Panc1 (cell line): ENCODE measurements around the gene HNRNPC. TPM values are rescaled to one million over a fixed set of nuclear protein-coding genes. Genes with fewer than 3 reads are reported as not detected.

Experiments
- ATAC-seq: fragments of 200-7000 bp; cut with Tn5 transposase; 2 replicates; pipeline ENCODE4 v1.9.1; 2020; ENCODE audit warnings: mild to moderate bottlenecking, moderate library complexity
- BruUV-seq: library from RNA; stranded (reverse); fragments of 400-500 nt; replicated peaks from 2 replicates; lab custom pipeline; 2021; lab: Mats Ljungman, UMichigan
- CTCF ChIA-PET: fragments of 300-600 bp; sonication (Branson Sonifier 250); formaldehyde crosslinking; loops from one replicate; lab custom pipeline; 2022; ENCODE audit warnings: antibody characterized with exemption; lab: Charles Lee
- POLR2A ChIA-PET: fragments of 300-600 bp; sonication (Branson Sonifier 250); formaldehyde crosslinking; loops from one replicate; lab custom pipeline; 2022; ENCODE audit warnings: antibody characterized with exemption; lab: Charles Lee
- DNase-seq: peaks from one replicate; pipeline ENCODE4 v3.0.0-alpha.2; 2010; ENCODE audit warnings: low read depth, low spot score
- H3K27ac ChIP-seq: 2 replicates; pipeline ENCODE4 v1.5.1; 2011; ENCODE audit warnings: mild to moderate bottlenecking, low read length, inconsistent platforms
- H3K27me3 ChIP-seq: fragments of 200-500 bp; sonication (Bioruptor generic); 2 replicates; pipeline ENCODE4 v1.6.0; 2014; ENCODE audit warnings: low read length, inconsistent platforms; ENCODE audit not compliant: control insufficient read depth, insufficient read depth
- H3K36me3 ChIP-seq: fragments of 200-500 bp; sonication (Bioruptor generic); 2 replicates; pipeline ENCODE4 v1.5.1; 2014; ENCODE audit warnings: inconsistent platforms, mild to moderate bottlenecking, low read length, moderate library complexity; ENCODE audit not compliant: control insufficient read depth, insufficient read depth
- H3K4me1 ChIP-seq: 2 replicates; pipeline ENCODE4 v1.5.1; 2011; ENCODE audit warnings: inconsistent platforms, mild to moderate bottlenecking, low read length, moderate library complexity; ENCODE audit not compliant: control insufficient read depth, insufficient read depth
- H3K4me3 ChIP-seq, 2 experiments: 2 replicates each; pipeline ENCODE4 v1.5.1; 2011 to 2012; ENCODE audit warnings: low read depth in 2 of 2, low read length in 2 of 2, mild to moderate bottlenecking in 2 of 2, inconsistent platforms in 1 of 2, moderate library complexity in 1 of 2
- H3K9me3 ChIP-seq: fragments of 200-500 bp; sonication (Bioruptor generic); 2 replicates; pipeline ENCODE4 v1.5.1; 2014; ENCODE audit warnings: low read depth, mild to moderate bottlenecking, inconsistent platforms, low read length, moderate library complexity; ENCODE audit not compliant: control insufficient read depth, insufficient read depth
- POLR2AphosphoS5 ChIP-seq: IDR thresholded peaks from 2 replicates; pipeline ENCODE4 v1.6.1; 2012; ENCODE audit warnings: mild to moderate bottlenecking, low read depth, low read length, moderate library complexity
- REST ChIP-seq, 2 experiments: IDR thresholded peaks; 2 replicates each; pipeline ENCODE4 v1.6.1; 2011 to 2012; ENCODE audit warnings: low read depth in 2 of 2, control low read depth in 1 of 2, low read length in 1 of 2, mild to moderate bottlenecking in 1 of 2, moderate library complexity in 1 of 2; ENCODE audit not compliant: insufficient read depth in 1 of 2
- SIN3A ChIP-seq: IDR thresholded peaks from 2 replicates; pipeline ENCODE4 v1.6.1; 2012; ENCODE audit warnings: low read depth, mild to moderate bottlenecking, low read length, moderate library complexity, borderline replicate concordance; ENCODE audit not compliant: insufficient read depth
- TCF7L2 ChIP-seq: IDR thresholded peaks from 2 replicates; pipeline ENCODE4 v1.6.1; 2011; ENCODE audit warnings: mild to moderate bottlenecking, low read depth, low read length, inconsistent platforms
- in situ Hi-C: cut with HindIII; loops from 2 replicates; pipeline ENCODE4 v1.10.0; 2016; ENCODE audit warnings: low sequenced_read_pairs, low pct_unique_long_range_greater_than_20kb
- intact Hi-C: fragments of 100-400 bp; cut with micrococcal nuclease; formaldehyde crosslinking; loops from one replicate; pipeline ENCODE4 v1.10.0; 2022; ENCODE audit not compliant: unreplicated experiment
- total RNA-seq: library from RNA; stranded (reverse); gene quantifications from one replicate; pipeline ENCODE4 v1.2.1, GENCODE V29; 2021; ENCODE audit not compliant: unreplicated experiment
- TF ChIP-seq, protein P1 (sequence below): fragments of 450-650 bp; IDR thresholded peaks from 2 replicates; pipeline ENCODE4 v1.5.1; 2017; ENCODE audit warnings: mild to moderate bottlenecking

Gene HNRNPC
- total RNA-seq, 1 experiment from 2014 or later: 537 TPM

GRCh38 chr14:21219120-21219519, 50.1 kb downstream of the HNRNPC start:
- ATAC-seq: no peak
- no peaks in the 10 kb centered on the region for H3K27me3 ChIP-seq
- no peak overlapping the region for H3K4me3 ChIP-seq
- H3K27ac ChIP-seq: no peak overlapping the region
- TF ChIP-seq, protein P1, sequence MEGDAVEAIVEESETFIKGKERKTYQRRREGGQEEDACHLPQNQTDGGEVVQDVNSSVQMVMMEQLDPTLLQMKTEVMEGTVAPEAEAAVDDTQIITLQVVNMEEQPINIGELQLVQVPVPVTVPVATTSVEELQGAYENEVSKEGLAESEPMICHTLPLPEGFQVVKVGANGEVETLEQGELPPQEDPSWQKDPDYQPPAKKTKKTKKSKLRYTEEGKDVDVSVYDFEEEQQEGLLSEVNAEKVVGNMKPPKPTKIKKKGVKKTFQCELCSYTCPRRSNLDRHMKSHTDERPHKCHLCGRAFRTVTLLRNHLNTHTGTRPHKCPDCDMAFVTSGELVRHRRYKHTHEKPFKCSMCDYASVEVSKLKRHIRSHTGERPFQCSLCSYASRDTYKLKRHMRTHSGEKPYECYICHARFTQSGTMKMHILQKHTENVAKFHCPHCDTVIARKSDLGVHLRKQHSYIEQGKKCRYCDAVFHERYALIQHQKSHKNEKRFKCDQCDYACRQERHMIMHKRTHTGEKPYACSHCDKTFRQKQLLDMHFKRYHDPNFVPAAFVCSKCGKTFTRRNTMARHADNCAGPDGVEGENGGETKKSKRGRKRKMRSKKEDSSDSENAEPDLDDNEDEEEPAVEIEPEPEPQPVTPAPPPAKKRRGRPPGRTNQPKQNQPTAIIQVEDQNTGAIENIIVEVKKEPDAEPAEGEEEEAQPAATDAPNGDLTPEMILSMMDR: no peak
- TF ChIP-seq POLR2AphosphoS5 (no peak), SIN3A (no peak), TCF7L2 (no peak), REST (IDR thresholded peaks at IDR 0.05; ENCODE audit: insufficient read depth in 1 of 2, low read depth in 2 of 2, low read length in 1 of 2) (no peak)
- BruUV-seq: no TSS peak
- H3K4me1 ChIP-seq: peaks cover 20% of the 10 kb centered on the region
- peaks cover 40% of the 10 kb centered on the region for H3K36me3 ChIP-seq
- in situ Hi-C loops: no loop called here
- H3K9me3 ChIP-seq: no peaks in the 10 kb centered on the region
- intact Hi-C loops: no loop called here
- ChIA-PET CTCF (no interaction called here), POLR2A (no interaction called here)
- DNase-seq: no peak

- intact Hi-C loops: no loop called here
- in situ Hi-C loops: no loop called here
- Histone ChIP-seq H3K27me3 (no peaks in the 10 kb centered on the region), H3K36me3 (peaks cover 46% of the 10 kb centered on the region), H3K27ac (no peak overlapping the region), H3K9me3 (no peaks in the 10 kb centered on the region), H3K4me1 (peaks cover 16% of the 10 kb centered on the region), H3K4me3 (no peak overlapping the region)
- DNase-seq (no peak), ATAC-seq (no peak)
- TF ChIP-seq TCF7L2: no peak
- TF ChIP-seq REST (IDR thresholded peaks at IDR 0.05; ENCODE audit: insufficient read depth in 1 of 2, low read depth in 2 of 2, low read length in 1 of 2): no peak
- no peak for TF ChIP-seq POLR2AphosphoS5
- TF ChIP-seq, protein P1: no peak
- no peak for TF ChIP-seq SIN3A
- ChIA-PET POLR2A (no interaction called here), CTCF (no interaction called here)
- BruUV-seq: no TSS peak
Measured at GRCh38 chr14:21215879-21216251, 53.4 kb downstream of the HNRNPC start.
